Effector CD8-positive, alpha-beta T cell (primary cell): Measurements from ENCODE around the gene TMCC1.
"Not testable (repeated sequence)": the region's sequence is repeated elsewhere in the genome, so short reads cannot be mapped to it uniquely, and the experiment has no call there.

Experiments used
- DNase-seq: peaks from one replicate; lab custom pipeline; 2025; lab: John Stamatoyannopoulos, UW

TMCC1 gene

GRCh38 chr3:129622933-129623332 is 270.6 kb downstream of the TMCC1 start:
- DNase-seq = no peak

GRCh38 chr3:129622226-129622874 is 271.2 kb downstream of the TMCC1 start:
- DNase-seq = no peak

GRCh38 chr3:129621626-129622225 is 271.8 kb downstream of the TMCC1 start:
- no peak for DNase-seq

- no peak for DNase-seq
Measured at GRCh38 chr3:129620828-129621559, 272.5 kb downstream of the TMCC1 start.

GRCh38 chr3:129619726-129620162 is 273.8 kb downstream of the TMCC1 start:
- DNase-seq = no peak

GRCh38 chr3:129618901-129619671 is 274.4 kb downstream of the TMCC1 start:
- DNase-seq = no peak

- no peak for DNase-seq
Measured at GRCh38 chr3:129618186-129618820, 275.2 kb downstream of the TMCC1 start.

- no peak for DNase-seq
Measured at GRCh38 chr3:129617381-129618185, 275.9 kb downstream of the TMCC1 start.

- DNase-seq = no peak
Measured at GRCh38 chr3:129616713-129617112, 276.8 kb downstream of the TMCC1 start.

GRCh38 chr3:129616291-129616690 is 277.2 kb downstream of the TMCC1 start:
- no peak for DNase-seq

- no peak for DNase-seq
Measured at GRCh38 chr3:129615751-129616281, 277.7 kb downstream of the TMCC1 start.

GRCh38 chr3:129614927-129615363 is 278.6 kb downstream of the TMCC1 start:
- DNase-seq = no peak

- DNase-seq = no peak
Measured at GRCh38 chr3:129614435-129614834, 279.1 kb downstream of the TMCC1 start.

GRCh38 chr3:129613367-129613740 is 280.2 kb downstream of the TMCC1 start:
- DNase-seq = no peak

- no peak for DNase-seq
Measured at GRCh38 chr3:129612534-129613366, 280.8 kb downstream of the TMCC1 start.

GRCh38 chr3:129611812-129612533 is 281.5 kb downstream of the TMCC1 start:
- DNase-seq = no peak

- DNase-seq = no peak
Measured at GRCh38 chr3:129611446-129611800, 282.1 kb downstream of the TMCC1 start.

GRCh38 chr3:129610794-129611445 is 282.6 kb downstream of the TMCC1 start:
- DNase-seq = not testable (repeated sequence)

- no peak for DNase-seq
Measured at GRCh38 chr3:129610276-129610675, 283.2 kb downstream of the TMCC1 start.
